Measurements from ENCODE around the gene EVA1C. TPM values are rescaled to one million over a fixed set of nuclear protein-coding genes. Genes with fewer than 3 reads are reported as not detected.
"Not testable (repeated sequence)": the region's sequence is repeated elsewhere in the genome, so short reads cannot be mapped to it uniquely, and the experiment has no call there.

Gene EVA1C
- total RNA-seq, 2 donors from 2014 or later, result 25.5 to 45.9 TPM

GRCh38 chr21:32507342-32507919 lies 94.9 kb downstream of the EVA1C start:
- H3K27me3 ChIP-seq, result no peaks in the 10 kb centered on the region
- no peak for TF ChIP-seq CTCF (IDR thresholded peaks at IDR 0.05)
- peaks cover 32% of the 10 kb centered on the region for H3K36me3 ChIP-seq
- H3K27ac ChIP-seq, result no peak overlapping the region
- DNase-seq (ENCODE audit: low spot score), result no peak
- no peak overlapping the region for H3K4me3 ChIP-seq
- H3K9me3 ChIP-seq, result no peaks in the 10 kb centered on the region
- peaks cover 0 to 19% of the 10 kb centered on the region in 2 donors for H3K4me1 ChIP-seq

- not testable (repeated sequence) for H3K27me3 ChIP-seq; H3K4me3 ChIP-seq; H3K9me3 ChIP-seq; DNase-seq (ENCODE audit: low spot score)
- Histone ChIP-seq H3K27ac (peak overlapping the region in 1 of 2 donors; percentile 45), H3K4me1 (peaks cover 0 to 19% of the 10 kb centered on the region in 2 donors), H3K36me3 (peaks cover 26% of the 10 kb centered on the region)
Observed at GRCh38 chr21:32508036-32508435, 95.5 kb downstream of the EVA1C start.

- H3K4me3 ChIP-seq, result no peak overlapping the region
- peaks cover 0 to 19% of the 10 kb centered on the region in 2 donors for H3K4me1 ChIP-seq
- no peak for DNase-seq (ENCODE audit: low spot score)
- peak overlapping the region; percentile 45 to 48 for H3K27ac ChIP-seq
- peaks cover 22% of the 10 kb centered on the region for H3K36me3 ChIP-seq
- no peak for TF ChIP-seq CTCF (IDR thresholded peaks at IDR 0.05)
- H3K27me3 ChIP-seq, result no peaks in the 10 kb centered on the region
- no peaks in the 10 kb centered on the region for H3K9me3 ChIP-seq
Observed at GRCh38 chr21:32508558-32508957, 96.1 kb downstream of the EVA1C start.

GRCh38 chr21:32508975-32509374 lies 96.5 kb downstream of the EVA1C start:
- Histone ChIP-seq H3K36me3 (peaks cover 18% of the 10 kb centered on the region), H3K27ac (peak overlapping the region in 1 of 2 donors; percentile 48), H3K4me1 (peaks cover 0 to 19% of the 10 kb centered on the region in 2 donors)
- H3K9me3 ChIP-seq; DNase-seq (ENCODE audit: low spot score); H3K27me3 ChIP-seq; H3K4me3 ChIP-seq: not testable (repeated sequence)

- Histone ChIP-seq H3K9me3 (no peaks in the 10 kb centered on the region), H3K27ac (no peak overlapping the region), H3K4me3 (no peak overlapping the region), H3K4me1 (peaks cover 0 to under 1% of the 10 kb centered on the region in 2 donors), H3K27me3 (no peaks in the 10 kb centered on the region), H3K36me3 (no peaks in the 10 kb centered on the region)
- no peak for TF ChIP-seq CTCF (IDR thresholded peaks at IDR 0.05)
- no peak for DNase-seq (ENCODE audit: low spot score)
Observed at GRCh38 chr21:32514275-32515055, 102.0 kb downstream of the EVA1C start.

- no peaks in the 10 kb centered on the region for H3K36me3 ChIP-seq
- peaks cover 0 to 14% of the 10 kb centered on the region in 2 donors for H3K4me1 ChIP-seq
- DNase-seq (ENCODE audit: low spot score), result no peak
- H3K9me3 ChIP-seq, result no peaks in the 10 kb centered on the region
- TF ChIP-seq CTCF (IDR thresholded peaks at IDR 0.05), result no peak
- no peak overlapping the region for H3K4me3 ChIP-seq
- peak overlapping the region in 1 of 2 donors; percentile 62 for H3K27ac ChIP-seq
- no peaks in the 10 kb centered on the region for H3K27me3 ChIP-seq
Observed at GRCh38 chr21:32515874-32516273, 103.4 kb downstream of the EVA1C start.

All from right atrium auricular region (tissue), 2 donors.